Liver (tissue), 3 donors: ENCODE measurements around the gene SLC35A1.

ENCODE experiments used
- TAF1 ChIP-seq: conservative IDR thresholded peaks from 2 replicates; pipeline ENCODE4 v1.6.1; 2016; ENCODE audit warnings: antibody characterized with exemption, mild to moderate bottlenecking
- TF ChIP-seq, protein P1 (sequence below): fragments of 150-350 bp; IDR thresholded peaks from 2 replicates; pipeline ENCODE4 v1.5.1; 2017; ENCODE audit warnings: improper control_type of control experiment, low read depth, low read length; ENCODE audit not compliant: missing input control
- donor health status: healthy.
- donor health status: healthy.

DNA sequence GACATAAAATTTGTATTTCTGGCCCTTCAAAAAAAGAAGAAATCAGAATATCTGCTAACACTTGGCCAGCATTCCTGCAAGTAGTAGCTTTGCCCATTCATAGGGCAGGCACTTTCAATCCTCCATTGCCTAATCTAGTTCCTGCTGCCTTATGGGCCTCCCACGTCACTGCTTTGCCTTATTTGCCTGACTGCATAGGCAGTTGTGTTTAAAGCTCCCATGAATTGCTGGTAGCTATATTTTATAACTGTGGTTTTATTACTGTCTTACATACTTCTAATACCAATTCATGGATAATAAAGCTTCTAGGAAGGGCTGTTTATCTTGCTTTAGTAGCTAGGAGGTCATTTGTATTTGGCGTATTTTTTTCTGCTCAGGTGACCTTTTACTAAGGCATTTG, 7.7 kb upstream of the SLC35A1 start:
- TF ChIP-seq, protein P1, sequence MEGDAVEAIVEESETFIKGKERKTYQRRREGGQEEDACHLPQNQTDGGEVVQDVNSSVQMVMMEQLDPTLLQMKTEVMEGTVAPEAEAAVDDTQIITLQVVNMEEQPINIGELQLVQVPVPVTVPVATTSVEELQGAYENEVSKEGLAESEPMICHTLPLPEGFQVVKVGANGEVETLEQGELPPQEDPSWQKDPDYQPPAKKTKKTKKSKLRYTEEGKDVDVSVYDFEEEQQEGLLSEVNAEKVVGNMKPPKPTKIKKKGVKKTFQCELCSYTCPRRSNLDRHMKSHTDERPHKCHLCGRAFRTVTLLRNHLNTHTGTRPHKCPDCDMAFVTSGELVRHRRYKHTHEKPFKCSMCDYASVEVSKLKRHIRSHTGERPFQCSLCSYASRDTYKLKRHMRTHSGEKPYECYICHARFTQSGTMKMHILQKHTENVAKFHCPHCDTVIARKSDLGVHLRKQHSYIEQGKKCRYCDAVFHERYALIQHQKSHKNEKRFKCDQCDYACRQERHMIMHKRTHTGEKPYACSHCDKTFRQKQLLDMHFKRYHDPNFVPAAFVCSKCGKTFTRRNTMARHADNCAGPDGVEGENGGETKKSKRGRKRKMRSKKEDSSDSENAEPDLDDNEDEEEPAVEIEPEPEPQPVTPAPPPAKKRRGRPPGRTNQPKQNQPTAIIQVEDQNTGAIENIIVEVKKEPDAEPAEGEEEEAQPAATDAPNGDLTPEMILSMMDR, result no peak
- TF ChIP-seq TAF1, result no peak
